Upper lobe of right lung (tissue), 1 donor: ENCODE measurements around the gene PGC. TPM values are rescaled to one million over a fixed set of nuclear protein-coding genes. Genes with fewer than 3 reads are reported as not detected.
"Not testable (repeated sequence)": the region's sequence is repeated elsewhere in the genome, so short reads cannot be mapped to it uniquely, and the experiment has no call there.

ENCODE experiments used
- ATAC-seq: fragments of 200-7000 bp; cut with Tn5 transposase; one replicate; pipeline ENCODE4 v1.9.1; 2020; ENCODE audit warnings: mild to moderate bottlenecking, moderate library complexity
- DNase-seq: peaks from one replicate; pipeline ENCODE4 v3.0.0-alpha.2; 2020
- H3K27ac ChIP-seq: fragments of 200-600 bp; one replicate; pipeline ENCODE4 v1.8.0; 2022
- H3K27me3 ChIP-seq: fragments of 200-600 bp; one replicate; pipeline ENCODE4 v1.8.0; 2022; ENCODE audit warnings: mild to moderate bottlenecking
- H3K36me3 ChIP-seq: fragments of 200-600 bp; one replicate; pipeline ENCODE4 v1.8.0; 2022
- H3K4me1 ChIP-seq: fragments of 200-600 bp; one replicate; pipeline ENCODE4 v1.8.0; 2022
- H3K4me3 ChIP-seq: fragments of 200-600 bp; one replicate; pipeline ENCODE4 v1.8.0; 2022; ENCODE audit warnings: mild to moderate bottlenecking
- H3K9me3 ChIP-seq: fragments of 200-600 bp; one replicate; pipeline ENCODE4 v1.8.0; 2022
- intact Hi-C: fragments of 100-400 bp; cut with DNase I; formaldehyde crosslinking; loops from one replicate; pipeline ENCODE4 v1.11.0; 2022
- total RNA-seq: library from RNA; stranded (reverse); fragmentation: NEBNext Ultra II Directional; extraction: Animal tissue kit (Norgen Biotek cat#: 25700); gene quantifications from one replicate; pipeline ENCODE4 v1.2.1, GENCODE V29; 2021
- TF ChIP-seq, protein P1 (sequence below): fragments of 200-600 bp; IDR thresholded peaks from one replicate; pipeline ENCODE4 v1.8.0; 2022; ENCODE audit warnings: antibody characterized with exemption
- donor health status: DM: no; HTN: yes; CAD: no; lungs with severe emphysema.

The PGC gene
- total RNA-seq, 1 donor from 2014 or later: 1,050 TPM

- intact Hi-C loops: no loop called here
- Histone ChIP-seq H3K9me3 (no peaks in the 10 kb centered on the region), H3K27me3 (no peaks in the 10 kb centered on the region), H3K27ac (peak overlapping the region; percentile 73), H3K4me3 (no peak overlapping the region), H3K36me3 (peaks cover 34% of the 10 kb centered on the region), H3K4me1 (peaks cover 31% of the 10 kb centered on the region)
- ATAC-seq (peak; percentile 75), DNase-seq (peak; percentile 68)
- TF ChIP-seq, protein P1, sequence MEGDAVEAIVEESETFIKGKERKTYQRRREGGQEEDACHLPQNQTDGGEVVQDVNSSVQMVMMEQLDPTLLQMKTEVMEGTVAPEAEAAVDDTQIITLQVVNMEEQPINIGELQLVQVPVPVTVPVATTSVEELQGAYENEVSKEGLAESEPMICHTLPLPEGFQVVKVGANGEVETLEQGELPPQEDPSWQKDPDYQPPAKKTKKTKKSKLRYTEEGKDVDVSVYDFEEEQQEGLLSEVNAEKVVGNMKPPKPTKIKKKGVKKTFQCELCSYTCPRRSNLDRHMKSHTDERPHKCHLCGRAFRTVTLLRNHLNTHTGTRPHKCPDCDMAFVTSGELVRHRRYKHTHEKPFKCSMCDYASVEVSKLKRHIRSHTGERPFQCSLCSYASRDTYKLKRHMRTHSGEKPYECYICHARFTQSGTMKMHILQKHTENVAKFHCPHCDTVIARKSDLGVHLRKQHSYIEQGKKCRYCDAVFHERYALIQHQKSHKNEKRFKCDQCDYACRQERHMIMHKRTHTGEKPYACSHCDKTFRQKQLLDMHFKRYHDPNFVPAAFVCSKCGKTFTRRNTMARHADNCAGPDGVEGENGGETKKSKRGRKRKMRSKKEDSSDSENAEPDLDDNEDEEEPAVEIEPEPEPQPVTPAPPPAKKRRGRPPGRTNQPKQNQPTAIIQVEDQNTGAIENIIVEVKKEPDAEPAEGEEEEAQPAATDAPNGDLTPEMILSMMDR: no peak
Measured at GRCh38 chr6:41768545-41769308, 21.5 kb upstream of the PGC start.

DNA sequence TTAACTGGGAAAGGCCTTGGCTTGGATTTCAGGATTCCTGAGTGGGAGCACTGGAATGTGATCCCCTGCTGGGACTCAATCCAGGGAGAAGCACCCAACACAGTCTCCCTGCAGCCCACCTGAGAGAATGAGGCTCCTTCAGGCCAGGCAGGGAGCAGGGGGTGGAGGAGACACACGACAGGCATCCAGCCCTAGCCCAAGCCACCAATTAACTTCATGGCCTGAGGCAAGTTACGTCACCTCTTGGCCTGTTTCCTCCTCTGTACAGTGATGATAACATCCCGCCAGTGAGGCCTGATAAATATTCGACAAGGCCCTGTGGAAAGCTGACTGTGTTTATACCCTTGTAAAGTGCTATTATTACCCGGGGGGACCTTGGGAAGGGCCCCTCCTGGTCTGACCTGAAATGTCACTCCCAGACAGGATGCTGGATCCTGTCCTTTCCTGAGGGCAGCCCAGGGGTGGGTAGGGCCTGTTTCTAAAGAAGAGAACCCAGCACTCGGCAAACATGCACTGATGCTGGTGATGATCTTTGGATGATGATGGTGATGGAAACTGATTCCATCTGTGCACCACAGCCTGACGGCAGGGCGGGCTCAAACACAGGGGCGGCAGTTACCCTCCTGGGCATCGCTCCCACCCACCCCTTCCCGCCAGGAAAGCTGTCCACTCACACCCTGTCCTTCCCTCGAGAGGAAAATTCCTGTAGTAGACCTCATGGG, 20.1 kb upstream of the PGC start:
- Histone ChIP-seq H3K9me3 (no peaks in the 10 kb centered on the region), H3K36me3 (peaks cover 21% of the 10 kb centered on the region), H3K27me3 (no peaks in the 10 kb centered on the region), H3K4me1 (peaks cover 31% of the 10 kb centered on the region), H3K4me3 (no peak overlapping the region), H3K27ac (peak overlapping the region; percentile 73)
- intact Hi-C loops: no loop called here
- DNase-seq: peak; percentile 64
- TF ChIP-seq, protein P1: no peak
- peak; percentile 65 for ATAC-seq

DNA sequence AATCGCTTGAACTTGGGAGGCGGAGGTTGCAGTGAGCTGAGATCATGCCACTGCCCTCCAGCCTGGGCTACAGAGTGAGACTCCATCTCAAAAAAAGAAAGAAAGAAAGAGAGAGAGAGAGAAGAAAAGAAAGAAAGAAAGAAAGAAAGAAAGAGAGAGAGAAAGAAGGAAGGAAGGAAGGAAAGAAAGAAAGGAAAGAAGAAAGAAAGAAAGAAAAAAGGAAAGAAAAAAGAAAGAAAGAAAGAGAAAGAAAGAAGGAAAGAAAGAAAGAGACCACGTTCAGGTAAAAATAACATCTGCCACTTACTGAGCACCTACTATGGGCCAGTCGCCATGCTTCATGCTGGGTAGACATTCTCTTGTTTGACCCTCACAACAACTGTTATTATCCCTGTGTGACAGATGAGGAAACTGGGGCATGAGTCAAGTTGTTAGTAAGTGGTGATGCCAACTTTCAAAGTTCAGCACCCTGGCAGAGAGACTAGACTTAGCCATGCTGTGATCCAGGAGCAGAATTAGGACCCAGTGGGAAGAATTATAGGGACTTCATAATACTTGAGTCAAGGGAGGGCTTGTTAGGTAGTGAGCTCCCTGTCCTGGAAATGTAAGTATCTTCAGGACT, 19.0 kb upstream of the PGC start:
- DNase-seq, H3K4me3 ChIP-seq, H3K9me3 ChIP-seq, ATAC-seq, intact Hi-C loops, H3K27me3 ChIP-seq: not testable (repeated sequence)
- H3K27ac ChIP-seq: peak overlapping the region; percentile 73
- H3K4me1 ChIP-seq: peaks cover 31% of the 10 kb centered on the region
- H3K36me3 ChIP-seq: peaks cover 10% of the 10 kb centered on the region

- no peaks in the 10 kb centered on the region for H3K36me3 ChIP-seq
- H3K4me1 ChIP-seq: peaks cover 22% of the 10 kb centered on the region
- TF ChIP-seq, protein P1: no peak
- ATAC-seq (no peak), DNase-seq (no peak)
- H3K27ac ChIP-seq: no peak overlapping the region
- intact Hi-C loops: no loop called here
- no peak overlapping the region for H3K4me3 ChIP-seq
- no peaks in the 10 kb centered on the region for H3K27me3 ChIP-seq
- H3K9me3 ChIP-seq: no peaks in the 10 kb centered on the region
Measured at GRCh38 chr6:41763470-41763869, 16.3 kb upstream of the PGC start.

DNA sequence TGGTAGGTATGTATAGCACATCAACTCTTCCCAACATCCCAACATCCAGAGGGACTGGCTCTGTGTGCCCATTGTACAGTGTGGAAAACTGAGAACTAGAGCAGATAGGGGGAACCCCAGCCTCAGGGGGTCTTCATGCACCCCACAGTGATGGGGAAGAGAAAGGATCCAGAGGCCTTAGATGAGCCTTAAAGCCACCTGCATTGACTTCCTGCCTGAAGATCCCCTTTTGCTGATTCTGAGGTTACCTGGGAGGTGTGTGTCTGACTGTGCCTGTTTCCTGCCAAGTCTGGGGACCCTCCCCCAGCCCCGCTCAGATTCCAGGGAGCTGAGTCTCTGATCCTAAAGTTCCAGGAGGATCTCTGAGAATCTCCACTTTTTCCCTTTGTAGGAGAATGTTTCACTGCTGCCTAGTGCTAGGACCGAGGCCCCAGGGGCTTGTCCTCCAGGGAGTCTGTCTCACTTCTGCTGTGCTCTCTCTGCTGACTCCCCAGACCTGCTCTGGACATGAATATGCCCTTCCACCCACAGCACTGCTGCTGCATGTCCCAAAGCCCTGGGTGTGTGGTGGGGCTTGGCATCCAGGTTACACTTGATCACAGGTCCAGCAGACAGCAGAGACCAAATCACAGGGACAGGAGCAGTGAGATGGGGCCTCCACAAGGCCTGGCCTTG, 12.8 kb upstream of the PGC start:
- Histone ChIP-seq H3K9me3 (no peaks in the 10 kb centered on the region), H3K27me3 (no peaks in the 10 kb centered on the region), H3K4me3 (no peak overlapping the region), H3K27ac (no peak overlapping the region), H3K4me1 (no peaks in the 10 kb centered on the region), H3K36me3 (no peaks in the 10 kb centered on the region)
- DNase-seq: no peak
- ATAC-seq: no peak
- TF ChIP-seq, protein P1: no peak
- intact Hi-C loops: no loop called here
